HG02970 (cell line): Measurements from ENCODE around the gene SCN3B.

ENCODE experiments used
- ATAC-seq: cut with Tn5 transposase; IDR thresholded peaks from one replicate; pipeline ENCODE4 v1.9.1; 2021; ENCODE audit warnings: mild to moderate bottlenecking, moderate library complexity, moderate number of reproducible peaks; ENCODE audit not compliant: unreplicated experiment, low FRiP score

SCN3B gene

DNA sequence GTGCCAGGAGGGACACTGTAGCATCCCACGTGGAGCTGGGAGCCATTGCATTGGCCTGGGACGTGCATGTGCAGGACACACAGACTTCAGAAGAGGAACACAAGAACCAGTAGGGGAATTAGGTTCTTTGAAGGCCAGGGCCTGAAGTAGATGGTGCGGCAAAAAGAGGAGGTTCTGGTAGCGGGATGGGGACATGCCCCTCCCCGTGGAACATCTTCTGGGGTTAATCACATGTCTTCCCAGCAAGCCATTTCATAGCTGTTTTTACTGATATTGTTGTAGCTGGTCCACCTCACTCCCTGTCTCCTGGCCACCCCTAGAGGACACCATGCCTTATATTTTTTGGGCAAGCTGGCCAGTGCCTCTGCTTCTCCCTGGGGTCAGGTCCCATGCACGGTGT, 74.3 kb downstream of the SCN3B start:
- ATAC-seq: no peak

DNA sequence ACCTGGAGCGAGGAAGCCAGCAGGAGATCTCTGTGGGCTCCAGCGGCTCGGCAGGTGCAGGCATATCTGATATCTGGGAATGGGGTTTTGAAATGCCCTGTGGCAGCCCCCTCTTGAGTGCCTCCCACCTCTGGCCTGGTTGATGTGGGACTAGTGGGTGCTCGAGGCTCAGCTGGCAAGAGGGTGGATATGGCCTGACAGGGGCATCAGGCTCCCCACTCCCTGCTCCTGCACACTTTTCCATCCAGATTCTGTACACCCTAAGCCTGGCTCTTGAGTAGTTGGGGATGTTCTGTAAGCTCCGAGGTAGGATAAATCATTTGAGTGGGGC, 75.0 kb downstream of the SCN3B start:
- no peak for ATAC-seq
